A172 (cell line): ENCODE results near the gene PRR23C. TPM values are rescaled to one million over a fixed set of nuclear protein-coding genes. Genes with fewer than 3 reads are reported as not detected.
"Not testable (repeated sequence)": the region's sequence is repeated elsewhere in the genome, so short reads cannot be mapped to it uniquely, and the experiment has no call there.

ENCODE experiments used
- DNase-seq: peaks from one replicate; pipeline ENCODE4 v3.0.0-alpha.2; 2015; ENCODE audit warnings: low spot score
- total RNA-seq: library from RNA; depleted of rRNA; stranded (reverse); fragments of >200 nt; shearing (Covaris generic); gene quantifications from 2 replicates; pipeline ENCODE4 v1.2.3, GENCODE V29; 2014; rRNA removed

Gene PRR23C
- total RNA-seq: not detected in 2 replicates

DNA sequence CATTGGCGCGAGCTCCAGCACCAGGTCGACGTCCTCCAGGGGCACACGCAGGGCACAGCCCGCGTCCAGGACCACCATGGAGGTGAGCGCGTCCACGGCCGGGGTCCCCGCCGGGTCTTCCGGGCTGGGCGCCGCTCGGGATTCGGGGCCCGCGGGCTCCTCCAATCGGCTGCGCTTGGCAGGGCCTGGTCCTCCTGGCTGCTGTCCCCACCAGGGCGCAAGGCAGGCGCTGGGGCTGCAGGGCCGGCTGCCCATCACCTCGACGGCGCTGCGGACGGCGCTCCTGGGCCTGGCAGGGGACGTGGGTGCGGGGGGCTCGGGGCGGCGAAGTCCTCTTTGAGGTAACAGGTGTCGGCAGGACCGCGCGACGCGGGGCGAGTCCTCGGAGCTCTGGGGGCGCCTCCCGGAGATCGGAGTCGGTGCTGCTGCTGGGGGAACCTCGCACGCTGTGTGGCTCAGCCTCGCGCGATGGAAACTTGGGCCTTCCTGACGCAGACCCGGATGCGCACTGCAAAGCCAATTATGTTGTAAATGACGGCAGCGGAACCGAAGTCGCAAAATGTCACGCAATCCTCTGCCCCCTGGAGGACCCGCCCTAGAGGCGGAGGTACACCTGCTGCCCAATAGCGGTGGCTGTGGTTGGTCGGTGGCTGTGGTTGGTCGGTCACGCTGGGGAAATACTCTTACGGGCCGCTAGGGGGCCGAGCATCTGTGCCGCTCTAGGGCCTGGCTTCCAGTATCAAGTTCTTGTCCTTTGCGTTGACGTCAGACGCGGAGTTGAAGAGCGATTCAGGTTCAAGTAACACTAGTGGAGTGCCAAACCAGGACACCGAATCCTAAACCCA lies at the start of gene PRR23C:
TSS of gene PRR23C (minus strand) at position 527 of the 845 bp plus-strand sequence. CDS start at position 255, 272 bp downstream.
- no peak for DNase-seq

DNA sequence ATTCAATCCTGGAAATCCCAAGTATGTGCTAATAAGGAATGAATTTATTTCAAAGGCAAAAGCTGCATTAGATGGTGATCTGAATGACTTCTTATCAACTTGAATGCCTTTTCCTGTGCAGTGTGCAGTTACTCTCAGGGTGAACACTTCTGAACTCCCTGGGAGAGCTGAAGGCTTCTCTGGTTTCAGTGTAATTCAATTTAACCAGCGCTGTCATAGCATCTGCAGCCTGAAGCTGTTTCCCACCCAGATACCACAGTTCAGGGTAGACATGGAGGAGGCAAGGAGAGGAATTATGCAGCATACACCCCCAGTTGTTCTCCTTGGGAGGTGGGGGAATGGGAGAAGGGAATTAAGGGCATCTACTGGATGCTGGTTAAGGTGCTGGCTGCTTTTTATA lies 49.1 kb upstream of the PRR23C start:
- no peak for DNase-seq

DNA sequence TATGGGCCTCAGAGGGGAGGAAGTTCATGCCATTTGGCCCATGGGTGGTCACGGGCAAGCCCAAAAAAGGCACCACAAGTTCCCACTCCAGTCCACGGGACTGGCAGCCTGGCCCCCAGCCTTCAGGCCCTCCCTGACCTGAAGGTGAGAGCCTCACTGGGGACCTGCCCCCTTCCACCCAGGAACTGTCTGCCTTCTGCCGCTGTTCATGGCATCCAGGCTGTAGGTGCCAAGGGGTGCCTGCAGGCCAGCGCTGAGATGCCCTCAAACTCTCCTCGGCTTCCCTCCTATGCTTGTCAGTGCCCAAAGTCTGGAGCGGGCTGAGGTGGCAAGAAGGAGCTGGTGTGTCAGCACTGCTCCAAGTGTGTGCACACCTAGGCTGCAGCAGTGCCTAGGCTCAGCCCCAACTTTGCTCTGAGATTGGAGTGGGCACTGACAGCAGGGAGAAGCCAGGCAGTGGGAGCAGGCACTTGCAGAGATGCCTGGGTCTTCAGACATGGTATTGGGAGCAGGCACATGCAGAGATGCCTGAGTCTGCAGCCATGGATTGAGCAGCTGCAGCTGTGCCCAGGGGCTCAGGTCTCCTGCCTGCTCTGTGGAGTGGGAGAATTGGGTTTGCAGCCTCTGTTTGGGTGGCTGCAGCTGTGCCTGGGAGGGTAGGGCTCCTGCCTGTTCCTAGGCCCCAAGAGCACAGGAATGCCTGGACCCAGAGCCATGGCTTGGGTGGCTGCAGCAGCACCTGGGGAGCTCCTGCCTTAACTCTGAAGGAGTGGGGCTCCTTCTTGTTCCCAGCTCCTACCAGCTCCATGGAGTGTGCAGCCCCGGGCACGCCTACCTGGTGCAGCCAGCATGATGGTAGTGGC lies 44.0 kb upstream of the PRR23C start:
- DNase-seq: no peak

DNA sequence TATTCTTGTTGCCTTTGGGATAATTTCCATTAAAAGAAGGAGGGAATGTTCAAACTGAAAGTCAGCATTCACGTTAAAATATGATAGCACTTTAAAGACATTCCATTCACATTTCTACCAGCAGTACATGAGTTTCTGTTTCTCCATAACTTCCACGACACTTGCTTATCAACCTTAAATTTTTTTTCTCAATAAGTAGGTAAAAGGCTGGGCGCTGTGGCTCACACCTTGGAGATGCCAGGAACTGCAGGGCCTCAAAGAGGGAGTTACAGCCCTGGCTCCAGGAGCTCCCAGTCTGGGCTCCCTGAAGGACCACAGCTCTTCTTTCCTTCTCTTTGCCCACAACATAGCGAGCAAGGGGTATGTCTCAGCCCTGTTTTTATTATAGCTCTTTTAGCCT lies 42.9 kb upstream of the PRR23C start:
- DNase-seq: no peak

DNA sequence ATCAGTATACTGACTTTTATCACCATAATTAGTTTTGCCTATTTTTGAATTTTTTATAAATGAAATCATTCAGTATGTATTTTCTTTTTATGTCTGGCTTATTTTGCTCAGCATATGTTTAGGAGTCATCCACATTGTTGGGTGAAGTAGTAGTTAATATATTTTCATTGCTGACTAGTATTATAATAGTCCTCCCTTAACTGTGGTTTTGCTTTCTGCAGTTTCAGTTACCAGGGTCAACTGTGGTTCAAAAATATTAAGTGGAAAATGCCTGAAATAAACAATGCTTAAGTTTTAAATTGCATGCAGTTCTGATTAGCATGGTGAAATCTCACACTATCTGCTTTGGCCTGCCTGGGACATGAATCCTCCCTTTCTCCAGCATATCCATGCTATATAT lies 39.5 kb upstream of the PRR23C start:
- no peak for DNase-seq

DNA sequence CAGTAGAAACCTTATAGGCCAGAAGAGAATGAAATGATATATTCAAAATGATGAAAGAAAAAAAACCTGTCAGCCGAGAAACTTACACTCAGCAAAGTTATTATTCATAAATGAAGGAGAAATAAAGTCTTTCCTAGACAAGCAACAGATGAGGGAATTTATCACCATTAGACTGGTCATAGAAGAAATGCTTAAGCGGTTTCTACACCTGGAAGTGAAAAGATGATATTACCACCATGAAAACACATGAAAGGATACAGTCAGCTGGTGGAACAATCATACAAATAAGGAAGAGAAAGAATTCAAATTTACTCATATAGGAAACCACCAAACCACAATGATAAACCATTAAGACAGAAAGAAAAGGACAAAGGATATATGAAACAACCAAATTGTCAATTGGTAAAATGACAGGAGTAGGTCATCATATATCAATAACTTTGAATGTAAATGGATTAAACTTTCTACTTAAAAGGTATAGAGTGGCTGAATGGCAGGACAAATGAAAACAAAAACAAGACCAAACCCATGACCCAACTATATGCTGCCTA lies 29.9 kb upstream of the PRR23C start:
- peak; percentile 6 for DNase-seq

DNA sequence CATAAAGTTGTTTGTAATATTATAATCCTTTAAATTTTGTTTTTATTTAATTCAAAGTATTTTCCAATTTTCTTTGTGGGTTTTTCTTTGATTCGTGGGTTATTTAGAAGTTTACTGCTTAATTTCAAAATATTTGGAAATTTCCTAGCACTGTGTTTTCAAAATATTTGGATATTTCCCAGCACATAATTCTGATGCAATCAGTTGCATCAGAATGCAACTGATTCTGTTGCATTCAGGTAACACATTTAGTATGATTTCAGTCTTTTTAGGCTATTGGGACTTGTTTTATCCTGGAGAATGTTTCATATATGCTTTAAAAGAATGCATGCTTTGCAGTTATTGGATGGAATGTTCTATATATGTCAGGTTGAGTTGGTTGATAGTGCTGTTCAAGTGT lies 18.2 kb upstream of the PRR23C start:
- no peak for DNase-seq

DNA sequence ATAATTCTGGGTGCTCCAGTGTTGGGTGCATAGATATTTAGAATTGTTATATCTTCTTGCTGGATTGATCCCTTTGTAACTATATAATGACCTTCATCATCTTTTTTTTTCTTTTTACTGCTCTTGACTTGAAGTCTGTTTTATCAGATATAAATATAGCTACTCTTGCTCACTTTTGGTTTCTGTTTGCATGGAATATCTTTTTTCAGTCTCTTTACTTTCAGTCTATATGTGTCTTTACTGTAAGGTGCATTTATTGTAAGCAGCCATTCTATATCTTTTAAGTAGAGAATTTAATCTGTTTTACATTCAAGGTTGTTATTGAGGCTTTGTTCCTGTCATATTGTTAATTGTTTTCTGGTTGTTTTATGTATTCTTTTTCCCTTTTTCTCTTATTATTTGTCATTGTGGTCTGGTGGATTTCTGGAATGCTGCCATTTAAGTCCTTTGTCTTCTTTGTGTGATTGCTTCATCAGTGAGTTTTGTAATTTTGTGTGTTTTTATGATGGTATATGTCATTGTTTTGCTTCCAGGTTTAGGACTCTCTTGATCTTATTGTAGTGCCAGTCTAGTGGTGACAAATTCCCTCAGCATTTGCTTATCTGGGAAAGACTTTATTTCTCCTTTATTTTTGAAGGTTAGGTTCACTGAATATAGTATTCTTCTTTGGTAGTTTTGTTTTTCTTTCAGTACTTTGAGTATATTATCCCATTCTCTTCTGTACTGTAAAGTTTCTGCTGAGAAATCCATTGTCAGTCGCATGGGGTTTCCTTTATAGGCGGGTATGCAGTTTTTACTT lies 8.3 kb upstream of the PRR23C start:
- DNase-seq: no peak

DNA sequence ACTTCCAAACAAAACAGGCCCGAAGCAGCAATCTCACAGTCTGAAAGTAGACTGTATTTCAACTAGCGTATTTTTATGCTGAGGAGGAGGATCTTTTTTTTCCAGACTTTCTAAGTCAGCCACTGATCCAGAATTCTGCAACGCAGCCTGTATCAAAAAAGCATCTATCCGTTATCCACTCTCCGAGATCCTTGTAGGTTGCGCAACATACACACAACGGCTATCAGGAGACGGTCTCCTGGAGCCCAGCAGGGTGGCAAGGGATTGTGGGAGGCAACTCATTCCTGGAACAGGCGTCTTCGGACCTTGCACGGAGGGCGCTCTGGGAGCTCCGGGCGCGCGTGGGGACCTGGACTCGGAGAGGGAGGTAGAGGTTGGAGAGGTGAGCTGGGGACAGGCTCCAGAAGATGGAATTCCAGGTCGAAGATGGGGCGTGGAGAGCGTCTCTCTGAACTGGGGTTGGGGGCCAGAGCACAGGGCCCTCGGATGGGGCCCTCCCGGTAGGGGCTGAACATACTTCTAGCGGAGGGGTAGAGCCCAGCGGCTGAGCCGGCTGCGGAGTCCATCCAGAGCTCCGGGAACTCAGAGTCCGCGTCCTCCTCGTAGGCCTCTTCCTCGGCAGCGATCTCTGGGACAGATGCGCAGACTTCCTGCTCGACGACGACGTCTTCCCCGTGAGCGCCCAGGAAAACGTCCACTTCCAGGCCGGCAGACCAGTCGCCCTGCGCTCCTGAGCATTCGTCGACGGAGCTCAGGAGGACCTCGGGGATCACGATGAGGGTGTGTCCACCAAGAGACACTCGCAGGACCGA lies 932 bp downstream of the PRR23C start:
- DNase-seq: no peak

DNA sequence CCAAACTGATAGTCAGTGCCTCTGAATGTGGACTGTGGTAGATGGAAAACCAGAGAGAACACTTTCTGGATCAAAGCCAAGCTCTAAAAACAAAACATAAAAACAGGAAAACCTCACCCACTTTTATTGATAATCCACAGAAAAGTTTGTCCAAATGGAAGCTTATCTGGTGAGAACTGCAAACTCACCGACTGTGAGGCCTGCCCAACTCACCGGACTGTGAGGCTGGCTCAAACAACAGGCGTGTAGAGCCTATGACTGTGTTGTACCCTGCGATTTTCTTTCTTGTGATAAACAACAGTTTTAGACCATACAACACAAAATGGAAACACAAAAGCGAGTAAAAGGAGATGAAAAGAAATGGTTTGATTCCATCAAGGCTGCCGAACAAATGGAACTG lies 7.2 kb downstream of the PRR23C start:
- DNase-seq: no peak

DNA sequence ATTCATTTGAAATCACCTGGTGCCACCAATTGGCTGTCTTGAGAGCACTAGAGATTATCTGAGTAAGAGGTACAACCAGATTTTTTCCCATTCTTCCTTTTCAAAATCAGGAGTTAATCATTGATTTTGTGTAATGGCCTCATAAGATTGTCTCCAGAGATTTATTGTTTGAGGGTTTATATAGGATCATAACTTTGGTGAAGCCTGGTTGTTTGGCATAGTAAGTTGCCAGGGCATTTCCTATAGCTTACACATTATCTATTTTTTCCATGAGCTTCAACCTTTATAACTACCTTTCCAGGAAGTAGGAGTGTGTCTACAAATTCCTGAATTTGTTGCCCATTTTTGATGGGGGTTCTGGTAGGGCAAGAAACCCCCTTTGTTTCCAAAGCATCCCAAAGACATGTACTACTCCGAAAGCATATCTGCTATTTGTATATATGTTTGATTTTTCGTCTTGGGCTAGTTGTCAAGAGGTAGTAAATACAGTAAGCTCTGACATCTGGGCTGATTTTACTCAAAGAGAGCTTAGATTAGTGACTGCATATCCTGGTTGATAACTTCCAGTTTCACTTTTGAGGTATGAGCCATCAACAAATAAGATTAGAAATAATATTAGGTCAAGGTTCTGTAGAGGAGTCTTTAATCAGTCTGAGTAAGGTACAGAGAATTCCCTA lies 12.2 kb downstream of the PRR23C start:
- DNase-seq: no peak

DNA sequence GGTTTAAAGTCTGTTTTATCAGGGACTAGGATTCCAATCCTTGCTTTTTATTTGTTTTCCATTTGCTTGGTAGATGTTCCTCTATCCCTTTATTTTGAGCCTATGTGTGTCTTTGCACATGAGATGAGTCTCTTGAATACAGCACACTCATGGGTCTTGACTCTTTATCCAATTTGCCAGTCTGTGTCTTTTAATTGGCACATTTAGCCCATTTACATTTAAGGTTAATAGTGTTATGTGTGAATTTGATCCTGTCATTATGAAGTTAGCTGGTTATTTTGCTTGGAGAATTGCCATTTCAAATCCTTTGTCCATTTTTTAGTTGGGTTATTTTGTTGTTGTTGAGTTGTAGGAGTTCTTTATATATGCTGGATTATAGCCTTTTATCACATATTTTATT lies 14.1 kb downstream of the PRR23C start:
- DNase-seq: not testable (repeated sequence)

DNA sequence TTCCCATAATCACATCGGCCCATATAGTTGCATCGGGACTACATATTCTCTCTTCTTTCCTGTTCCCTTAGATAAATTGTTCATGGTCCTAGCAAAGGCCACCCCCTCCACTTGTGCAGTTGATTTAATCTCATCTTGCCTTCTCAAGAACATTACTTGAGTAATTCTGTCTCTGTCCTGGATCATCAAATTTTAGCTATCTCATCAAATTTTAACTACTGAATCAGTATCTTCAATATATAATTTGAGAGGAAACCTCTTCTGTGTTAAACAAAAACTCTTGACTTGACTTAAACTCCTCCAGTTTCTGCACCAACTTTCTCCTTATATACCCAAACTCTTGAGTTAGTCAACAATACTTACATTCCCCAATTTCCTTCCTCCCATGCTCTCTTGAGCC lies 19.7 kb downstream of the PRR23C start:
- no peak for DNase-seq

DNA sequence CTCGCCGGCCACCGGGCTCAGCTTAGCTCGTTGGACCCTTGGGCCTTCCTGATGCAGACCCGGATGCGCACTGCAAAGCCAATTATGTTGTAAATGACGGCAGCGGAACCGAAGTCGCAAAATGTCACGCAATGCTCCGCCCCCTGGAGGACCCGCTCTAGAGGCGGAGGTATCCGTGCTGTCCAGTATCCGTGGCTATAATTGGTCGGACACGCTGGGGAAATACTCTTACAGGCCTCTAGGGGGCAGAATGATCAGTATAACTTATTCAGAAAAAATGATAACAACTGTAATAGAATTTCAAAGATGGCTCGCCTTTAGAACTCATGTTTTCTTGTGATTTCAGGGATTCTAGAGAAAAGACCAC lies 23.8 kb downstream of the PRR23C start, which contains the start of gene PRR23B:
TSS of gene PRR23B (minus strand) at position 59 of the 367 bp plus-strand sequence. CDS start 265 bp downstream, outside the sequence.
- no peak for DNase-seq

DNA sequence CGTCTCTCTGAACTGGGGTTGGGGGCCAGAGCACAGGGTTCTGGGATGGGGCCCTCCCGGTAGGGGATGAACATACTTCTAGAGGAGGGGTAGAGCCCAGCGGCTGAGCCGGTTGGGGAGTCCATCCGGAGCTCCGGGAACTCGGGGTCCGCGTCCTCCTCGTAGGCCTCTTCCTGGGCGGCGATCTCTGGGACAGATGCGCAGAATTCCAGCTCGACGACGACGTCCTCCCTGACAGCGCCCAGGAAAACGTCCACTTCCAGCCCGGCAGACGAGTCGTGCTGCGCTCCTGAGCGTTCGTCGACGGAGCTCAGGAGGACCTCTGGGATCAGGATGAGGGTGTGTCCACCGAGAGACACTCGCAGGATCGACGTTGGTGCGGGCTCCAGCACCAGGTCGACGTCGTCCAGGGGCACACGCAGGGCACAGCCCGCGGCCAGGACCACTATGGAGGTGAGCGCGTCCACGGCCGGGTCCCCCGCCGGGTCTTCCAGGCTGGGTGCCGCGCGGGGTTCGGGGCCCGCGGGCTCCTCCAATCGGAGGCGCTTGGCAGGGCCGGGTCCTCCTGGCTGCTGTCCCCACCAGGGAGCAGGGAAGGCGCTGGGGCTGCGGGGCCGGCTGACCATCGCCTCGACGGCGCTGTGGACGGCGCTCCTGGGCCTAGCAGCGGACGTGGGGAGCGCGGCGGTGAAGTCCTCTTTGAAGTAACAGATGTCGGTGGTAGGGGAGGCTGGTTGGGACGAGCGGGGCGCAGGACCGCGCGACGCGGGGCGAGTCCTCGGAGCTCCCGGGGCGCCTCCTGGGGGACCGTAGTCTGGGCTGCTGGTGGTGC lies 24.4 kb downstream of the PRR23C start:
- no peak for DNase-seq

DNA sequence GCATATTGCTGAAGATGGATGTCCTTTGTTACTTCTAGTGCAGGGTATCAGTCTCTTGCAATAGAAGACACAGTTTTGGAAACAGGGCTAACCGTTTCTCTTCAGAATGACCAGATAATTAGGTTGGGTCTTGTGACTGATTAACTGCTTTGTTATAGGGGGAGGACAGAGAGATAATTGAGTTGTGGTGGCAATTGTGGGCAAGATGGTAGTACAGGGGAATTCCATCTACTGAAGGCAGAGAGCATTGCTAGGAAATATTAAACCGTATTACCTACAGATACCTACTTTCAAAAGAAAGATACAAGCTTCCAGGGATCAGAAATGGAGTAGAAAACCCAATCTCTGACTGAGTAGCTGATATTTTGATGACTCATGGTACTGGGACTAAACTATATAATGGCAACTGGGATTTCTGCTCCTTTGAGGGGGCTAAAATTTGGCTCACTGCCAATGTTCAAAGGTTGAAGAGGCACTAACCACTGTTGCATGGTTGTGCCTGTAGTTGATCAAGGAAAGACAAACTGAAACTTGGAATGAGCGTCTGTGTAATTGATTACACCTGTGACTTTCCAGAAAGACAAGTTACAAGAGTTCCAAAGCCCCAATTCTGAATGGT lies 28.2 kb downstream of the PRR23C start:
- DNase-seq: no peak

DNA sequence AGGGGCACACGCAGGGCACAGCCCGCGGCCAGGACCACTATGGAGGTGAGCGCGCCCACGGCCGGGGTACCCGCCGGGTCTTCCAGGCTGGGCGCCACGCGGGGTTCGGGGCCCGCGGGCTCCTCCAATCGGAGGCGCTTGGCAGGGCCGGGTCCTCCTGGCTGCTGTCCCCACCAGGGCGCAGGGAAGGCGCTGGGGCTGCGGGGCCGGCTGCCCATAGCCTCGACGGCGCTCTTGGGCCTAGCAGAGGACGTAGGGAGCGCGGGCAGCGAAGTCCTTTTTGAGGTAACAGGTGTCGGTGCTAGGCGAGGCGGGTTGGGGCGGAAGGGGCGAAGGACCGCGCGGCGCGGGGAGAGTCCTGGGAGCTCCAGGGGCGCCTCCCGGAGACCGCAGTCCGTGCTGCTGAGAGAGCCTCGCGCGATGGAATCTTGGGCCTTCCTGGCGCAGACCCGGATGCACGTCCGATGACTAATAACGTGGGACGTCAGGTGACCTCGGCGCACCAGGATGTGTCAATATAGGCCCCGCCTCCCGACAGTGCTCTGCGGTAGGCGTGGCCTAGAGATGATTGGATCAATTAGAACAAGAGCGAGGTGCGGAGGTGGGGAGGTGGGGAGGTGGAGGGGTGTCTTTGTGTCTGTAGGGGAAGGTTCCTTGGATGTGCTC lies 38.5 kb downstream of the PRR23C start, which contains the start of gene PRR23A:
TSS of gene PRR23A (minus strand) at position 218 of the 666 bp plus-strand sequence. CDS start at position 218, 0 bp downstream.
- DNase-seq: no peak
